ENCODE data around the gene THEMIS.

Gene THEMIS

DNA sequence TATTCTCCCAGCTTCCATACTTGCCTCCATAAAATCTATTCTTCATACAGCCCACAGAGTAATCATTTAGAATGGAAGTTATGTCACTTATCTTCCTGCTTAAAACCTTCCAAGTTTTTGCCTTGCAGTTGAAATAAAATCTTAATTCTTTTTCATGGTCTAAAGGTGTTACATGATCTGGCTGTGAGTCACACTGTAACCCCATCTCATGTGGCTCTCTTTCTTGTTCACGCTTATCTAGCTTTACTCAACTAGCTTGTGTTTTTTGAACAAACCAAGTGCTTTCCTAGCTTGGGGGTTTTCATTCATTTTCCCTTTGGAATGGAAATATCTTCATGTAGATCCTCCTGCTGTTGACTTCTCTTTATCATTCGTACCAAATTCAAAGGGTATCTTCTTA is 23.6 kb upstream of the THEMIS start:
- TF ChIP-seq SPI1 (IDR thresholded peaks at IDR 0.05; ENCODE audit: borderline replicate concordance, low read depth) (no peak), GABPA (IDR thresholded peaks at IDR 0.05; ENCODE audit: low read depth) (no peak), POLR2AphosphoS5 (IDR thresholded peaks at IDR 0.05; ENCODE audit: low read depth) (no peak)
- TF ChIP-seq, protein P1, sequence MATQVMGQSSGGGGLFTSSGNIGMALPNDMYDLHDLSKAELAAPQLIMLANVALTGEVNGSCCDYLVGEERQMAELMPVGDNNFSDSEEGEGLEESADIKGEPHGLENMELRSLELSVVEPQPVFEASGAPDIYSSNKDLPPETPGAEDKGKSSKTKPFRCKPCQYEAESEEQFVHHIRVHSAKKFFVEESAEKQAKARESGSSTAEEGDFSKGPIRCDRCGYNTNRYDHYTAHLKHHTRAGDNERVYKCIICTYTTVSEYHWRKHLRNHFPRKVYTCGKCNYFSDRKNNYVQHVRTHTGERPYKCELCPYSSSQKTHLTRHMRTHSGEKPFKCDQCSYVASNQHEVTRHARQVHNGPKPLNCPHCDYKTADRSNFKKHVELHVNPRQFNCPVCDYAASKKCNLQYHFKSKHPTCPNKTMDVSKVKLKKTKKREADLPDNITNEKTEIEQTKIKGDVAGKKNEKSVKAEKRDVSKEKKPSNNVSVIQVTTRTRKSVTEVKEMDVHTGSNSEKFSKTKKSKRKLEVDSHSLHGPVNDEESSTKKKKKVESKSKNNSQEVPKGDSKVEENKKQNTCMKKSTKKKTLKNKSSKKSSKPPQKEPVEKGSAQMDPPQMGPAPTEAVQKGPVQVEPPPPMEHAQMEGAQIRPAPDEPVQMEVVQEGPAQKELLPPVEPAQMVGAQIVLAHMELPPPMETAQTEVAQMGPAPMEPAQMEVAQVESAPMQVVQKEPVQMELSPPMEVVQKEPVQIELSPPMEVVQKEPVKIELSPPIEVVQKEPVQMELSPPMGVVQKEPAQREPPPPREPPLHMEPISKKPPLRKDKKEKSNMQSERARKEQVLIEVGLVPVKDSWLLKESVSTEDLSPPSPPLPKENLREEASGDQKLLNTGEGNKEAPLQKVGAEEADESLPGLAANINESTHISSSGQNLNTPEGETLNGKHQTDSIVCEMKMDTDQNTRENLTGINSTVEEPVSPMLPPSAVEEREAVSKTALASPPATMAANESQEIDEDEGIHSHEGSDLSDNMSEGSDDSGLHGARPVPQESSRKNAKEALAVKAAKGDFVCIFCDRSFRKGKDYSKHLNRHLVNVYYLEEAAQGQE (IDR thresholded peaks at IDR 0.05; ENCODE audit: insufficient replicate concordance, low read depth) = no peak
- TF ChIP-seq, protein P2, sequence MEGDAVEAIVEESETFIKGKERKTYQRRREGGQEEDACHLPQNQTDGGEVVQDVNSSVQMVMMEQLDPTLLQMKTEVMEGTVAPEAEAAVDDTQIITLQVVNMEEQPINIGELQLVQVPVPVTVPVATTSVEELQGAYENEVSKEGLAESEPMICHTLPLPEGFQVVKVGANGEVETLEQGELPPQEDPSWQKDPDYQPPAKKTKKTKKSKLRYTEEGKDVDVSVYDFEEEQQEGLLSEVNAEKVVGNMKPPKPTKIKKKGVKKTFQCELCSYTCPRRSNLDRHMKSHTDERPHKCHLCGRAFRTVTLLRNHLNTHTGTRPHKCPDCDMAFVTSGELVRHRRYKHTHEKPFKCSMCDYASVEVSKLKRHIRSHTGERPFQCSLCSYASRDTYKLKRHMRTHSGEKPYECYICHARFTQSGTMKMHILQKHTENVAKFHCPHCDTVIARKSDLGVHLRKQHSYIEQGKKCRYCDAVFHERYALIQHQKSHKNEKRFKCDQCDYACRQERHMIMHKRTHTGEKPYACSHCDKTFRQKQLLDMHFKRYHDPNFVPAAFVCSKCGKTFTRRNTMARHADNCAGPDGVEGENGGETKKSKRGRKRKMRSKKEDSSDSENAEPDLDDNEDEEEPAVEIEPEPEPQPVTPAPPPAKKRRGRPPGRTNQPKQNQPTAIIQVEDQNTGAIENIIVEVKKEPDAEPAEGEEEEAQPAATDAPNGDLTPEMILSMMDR (IDR thresholded peaks at IDR 0.05; ENCODE audit: insufficient read depth, low read length) = no peak
- Histone ChIP-seq H3K27me3 (ENCODE audit: insufficient read depth, poor library complexity, severe bottlenecking) (no peaks in the 10 kb centered on the region), H3K27ac (replicated peaks) (no peak overlapping the region), H3K4me3 (replicated peaks; ENCODE audit: insufficient read depth, low read length) (no peak overlapping the region)
- no peak for DNase-seq (ENCODE audit: low read depth in 1 of 2, low spot score in 1 of 2)

DNA sequence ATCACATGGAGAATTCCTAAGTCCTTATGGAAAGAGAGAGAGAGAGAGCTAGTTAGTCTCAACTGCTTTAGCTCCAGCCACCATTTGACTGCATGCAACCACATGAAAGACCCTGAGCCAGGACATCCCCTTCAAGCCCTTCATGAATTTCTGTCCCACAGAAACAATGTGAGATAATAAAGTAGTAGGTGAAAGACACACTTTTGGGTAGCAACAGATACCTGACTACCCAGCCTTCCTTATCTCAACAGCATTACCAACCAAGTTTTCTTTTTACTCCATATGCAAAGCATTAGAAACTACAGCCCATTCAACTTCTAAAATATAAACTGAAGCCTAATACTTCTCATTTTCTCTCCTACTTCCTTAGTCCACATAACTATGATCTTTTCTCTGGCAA is 23.2 kb upstream of the THEMIS start:
- no peak for DNase-seq (ENCODE audit: low read depth in 1 of 2, low spot score in 1 of 2)
- H3K27ac ChIP-seq (replicated peaks) = no peak overlapping the region
- no peak for TF ChIP-seq SPI1 (IDR thresholded peaks at IDR 0.05; ENCODE audit: borderline replicate concordance, low read depth)
- TF ChIP-seq, protein P2 (IDR thresholded peaks at IDR 0.05; ENCODE audit: insufficient read depth, low read length) = no peak
- TF ChIP-seq, protein P1 (IDR thresholded peaks at IDR 0.05; ENCODE audit: insufficient replicate concordance, low read depth) = no peak
- TF ChIP-seq GABPA (IDR thresholded peaks at IDR 0.05; ENCODE audit: low read depth) = no peak
- no peak for TF ChIP-seq POLR2AphosphoS5 (IDR thresholded peaks at IDR 0.05; ENCODE audit: low read depth)

DNA sequence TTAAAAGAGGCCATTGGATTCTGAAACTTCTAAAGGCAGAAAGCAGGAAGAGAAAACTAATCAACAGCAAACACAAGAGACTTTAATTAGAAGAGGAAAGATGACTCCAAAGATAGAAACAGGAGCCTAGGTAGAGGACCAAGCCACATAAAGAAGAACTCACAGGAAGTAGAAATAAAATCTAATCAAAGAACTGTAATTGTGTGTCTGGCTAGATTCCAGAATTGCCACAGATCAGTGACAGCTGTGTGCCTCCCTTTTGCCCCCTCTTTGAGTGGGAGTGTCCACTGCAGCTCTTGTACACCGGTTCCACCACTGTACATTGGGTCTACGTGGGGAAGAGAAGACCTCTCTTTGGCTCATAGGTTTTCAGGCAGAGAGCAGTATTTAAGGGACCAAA is 22.3 kb upstream of the THEMIS start:
- H3K4me3 ChIP-seq (replicated peaks; ENCODE audit: insufficient read depth, low read length) = no peak overlapping the region
- H3K27me3 ChIP-seq (ENCODE audit: insufficient read depth, poor library complexity, severe bottlenecking) = no peaks in the 10 kb centered on the region
- TF ChIP-seq SPI1 (IDR thresholded peaks at IDR 0.05; ENCODE audit: borderline replicate concordance, low read depth) = no peak
- DNase-seq (ENCODE audit: low read depth in 1 of 2, low spot score in 1 of 2) = no peak
- no peak overlapping the region for H3K27ac ChIP-seq (replicated peaks)

More for the DNA sequence above, 23.2 kb upstream of the THEMIS start:
- Histone ChIP-seq H3K4me3 (replicated peaks; ENCODE audit: insufficient read depth, low read length) (no peak overlapping the region), H3K27me3 (ENCODE audit: insufficient read depth, poor library complexity, severe bottlenecking) (no peaks in the 10 kb centered on the region)

DNA sequence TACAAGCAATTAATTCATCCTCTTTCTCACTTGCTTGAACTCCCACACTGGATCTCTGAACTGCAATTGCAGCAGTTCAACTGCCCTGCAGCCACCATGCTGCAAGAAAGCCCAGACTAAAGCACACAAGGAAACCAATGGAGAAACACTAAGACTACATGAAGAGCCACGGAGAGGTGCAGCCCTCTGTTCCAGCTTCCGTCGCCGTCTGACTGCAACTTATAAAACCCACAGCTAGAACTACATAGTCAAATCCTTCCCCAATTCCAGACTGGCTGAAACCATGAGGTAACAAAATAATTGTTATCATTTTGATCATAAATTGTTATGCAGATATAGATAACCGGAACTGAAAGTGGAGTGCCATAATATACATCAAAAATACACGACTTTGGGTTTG is 21.1 kb upstream of the THEMIS start:
- TF ChIP-seq, protein P2 (IDR thresholded peaks at IDR 0.05; ENCODE audit: insufficient read depth, low read length) = no peak
- TF ChIP-seq POLR2AphosphoS5 (IDR thresholded peaks at IDR 0.05; ENCODE audit: low read depth) (no peak), GABPA (IDR thresholded peaks at IDR 0.05; ENCODE audit: low read depth) (no peak), SPI1 (IDR thresholded peaks at IDR 0.05; ENCODE audit: borderline replicate concordance, low read depth) (no peak)
- TF ChIP-seq, protein P1 (IDR thresholded peaks at IDR 0.05; ENCODE audit: insufficient replicate concordance, low read depth) = no peak
- no peak overlapping the region for H3K27ac ChIP-seq (replicated peaks)
- H3K27me3 ChIP-seq (ENCODE audit: insufficient read depth, poor library complexity, severe bottlenecking) = no peaks in the 10 kb centered on the region
- no peak for DNase-seq (ENCODE audit: low read depth in 1 of 2, low spot score in 1 of 2)
- no peak overlapping the region for H3K4me3 ChIP-seq (replicated peaks; ENCODE audit: insufficient read depth, low read length)

Measured in HL-60 (cell line).